NCI-H2081 treated with DMSO at 0.1 percent for 48 hours (cell line): Measurements from ENCODE around the gene THSD7B.

Experiments
- DNase-seq: peaks from one replicate; lab custom pipeline; 2025; lab: John Stamatoyannopoulos, UW

Gene THSD7B

GRCh38 chr2:137199751-137200150 is 434.4 kb downstream of the THSD7B start:
- no peak for DNase-seq

GRCh38 chr2:137202318-137202717 is 437.0 kb downstream of the THSD7B start:
- no peak for DNase-seq

DNA sequence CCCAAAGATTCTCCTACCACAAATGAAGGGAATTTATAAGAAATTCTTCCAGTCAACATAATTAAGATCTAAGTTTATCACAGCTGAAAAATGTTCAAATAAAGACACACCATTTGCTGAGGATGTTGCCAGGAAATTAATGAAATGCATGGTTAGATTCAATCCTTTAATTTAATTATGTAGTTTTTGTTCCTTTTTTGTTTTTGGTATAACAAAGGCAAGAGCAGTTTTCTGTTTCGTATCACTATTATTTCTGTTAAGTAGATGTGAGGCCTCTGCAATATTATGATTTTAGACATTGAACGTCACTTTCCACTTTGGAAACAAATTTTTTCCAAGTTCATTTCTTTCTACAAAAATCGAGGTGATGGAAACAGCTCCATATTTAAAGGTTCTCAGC is 440.0 kb downstream of the THSD7B start:
- DNase-seq, result no peak

GRCh38 chr2:137206069-137206468 is 440.7 kb downstream of the THSD7B start:
- DNase-seq, result no peak

DNA sequence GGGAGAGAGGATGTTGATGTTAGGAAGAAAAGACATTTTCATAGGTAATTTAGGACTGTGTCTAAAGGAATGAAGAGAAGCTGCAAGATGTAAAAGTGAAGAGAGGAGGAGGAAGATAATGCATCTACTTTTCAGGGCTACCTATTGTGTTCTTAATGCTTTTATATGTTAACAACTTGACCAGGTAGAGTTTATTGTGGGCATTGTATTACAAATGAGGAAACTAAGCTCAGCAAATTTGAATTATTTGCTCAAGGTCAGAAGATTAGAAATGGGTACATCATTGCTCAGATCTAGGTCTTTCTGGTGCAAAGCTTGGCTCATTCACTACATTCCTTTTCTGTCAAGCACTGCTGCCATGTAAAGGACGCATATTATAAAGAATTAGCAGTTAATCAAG is 441.7 kb downstream of the THSD7B start:
- no peak for DNase-seq

- no peak for DNase-seq
Measured at GRCh38 chr2:137208431-137208891, 443.1 kb downstream of the THSD7B start.

DNA sequence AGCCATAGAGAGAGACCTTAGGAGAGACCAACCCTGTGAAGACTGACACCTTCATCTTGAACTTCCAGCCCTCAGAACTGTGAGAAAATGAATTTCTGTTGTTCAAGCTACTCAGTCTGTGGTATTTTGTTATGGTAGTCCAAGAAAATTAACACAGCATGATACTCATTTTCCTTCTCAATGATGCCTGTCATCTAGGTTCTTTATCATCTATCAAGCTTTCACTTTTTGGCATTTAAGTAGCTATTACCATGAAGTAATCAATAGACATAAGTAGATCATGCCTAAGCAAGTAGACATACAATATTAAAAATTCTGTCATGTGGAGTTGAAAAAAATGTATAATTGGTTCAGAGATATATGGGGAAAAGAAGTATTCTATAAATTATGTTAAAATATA is 444.7 kb downstream of the THSD7B start:
- DNase-seq, result no peak

- DNase-seq, result no peak
Measured at GRCh38 chr2:137211761-137212160, 446.4 kb downstream of the THSD7B start.

GRCh38 chr2:137220438-137220993 is 455.2 kb downstream of the THSD7B start:
- no peak for DNase-seq

GRCh38 chr2:137221797-137222492 is 456.6 kb downstream of the THSD7B start:
- no peak for DNase-seq

GRCh38 chr2:137223722-137224121 is 458.4 kb downstream of the THSD7B start:
- DNase-seq, result no peak

DNA sequence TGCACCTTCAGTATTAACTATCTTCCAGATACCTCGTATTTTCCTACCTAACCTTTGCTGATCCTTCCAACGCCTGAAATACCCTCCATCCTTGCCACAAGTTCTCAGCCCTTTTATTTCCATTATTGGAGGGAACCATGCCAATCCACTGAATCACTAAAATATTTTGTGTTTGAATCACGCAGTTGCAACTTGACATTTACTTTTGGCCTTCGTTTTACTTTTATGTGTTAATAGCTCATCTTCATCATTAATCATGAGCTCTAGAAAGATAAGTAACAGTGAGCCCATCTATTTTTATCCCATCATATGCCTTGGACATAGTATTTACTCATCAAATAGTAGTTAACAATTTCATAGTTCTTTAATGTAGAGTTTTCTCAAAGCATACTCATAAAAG is 463.2 kb downstream of the THSD7B start:
- no peak for DNase-seq

DNA sequence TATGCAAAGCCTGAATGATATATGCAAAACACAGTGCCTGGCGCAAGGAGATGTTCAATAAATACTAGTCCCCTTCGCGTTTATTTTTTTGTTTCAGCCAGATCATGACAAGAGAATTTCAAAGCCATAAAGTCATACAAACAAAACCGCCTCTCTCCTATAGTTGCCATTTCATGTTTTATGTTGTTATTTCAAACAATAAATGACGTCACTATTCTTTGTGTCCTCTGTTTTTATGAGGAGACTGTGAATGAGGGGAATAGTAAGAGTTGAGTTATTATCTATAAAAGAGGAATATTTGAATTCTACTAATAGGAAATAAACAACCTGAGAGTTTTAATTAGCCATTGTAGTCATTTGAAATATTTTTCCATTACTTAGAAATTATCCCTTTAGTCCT is 464.5 kb downstream of the THSD7B start:
- no peak for DNase-seq

GRCh38 chr2:137231628-137232027 is 466.3 kb downstream of the THSD7B start:
- DNase-seq, result no peak

- no peak for DNase-seq
Measured at GRCh38 chr2:137232076-137232475, 466.7 kb downstream of the THSD7B start.

- no peak for DNase-seq
Measured at GRCh38 chr2:137233091-137233490, 467.7 kb downstream of the THSD7B start.

GRCh38 chr2:137237055-137237454 is 471.7 kb downstream of the THSD7B start:
- no peak for DNase-seq

DNA sequence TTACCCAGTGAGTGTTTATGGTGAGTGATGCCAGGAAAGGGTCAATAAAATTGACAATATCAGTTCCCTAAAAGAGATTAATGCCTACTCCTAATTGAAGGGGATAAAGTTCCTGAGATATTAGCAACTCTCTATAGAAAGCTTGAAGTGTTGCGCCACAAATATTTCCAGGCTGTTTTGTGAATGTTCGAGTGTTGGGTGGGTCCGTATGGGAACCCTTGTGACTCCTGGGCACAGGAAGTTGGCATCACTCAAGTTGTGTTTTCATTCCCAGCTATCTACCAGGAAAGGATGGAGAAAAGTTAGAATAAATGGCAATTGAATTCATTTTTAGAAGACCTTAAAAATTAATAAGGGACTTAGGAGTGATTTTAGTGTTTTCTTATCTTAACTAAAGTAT is 472.7 kb downstream of the THSD7B start:
- DNase-seq, result no peak

GRCh38 chr2:137249463-137250130 is 484.3 kb downstream of the THSD7B start:
- no peak for DNase-seq

- no peak for DNase-seq
Measured at GRCh38 chr2:137250401-137250800, 485.1 kb downstream of the THSD7B start.

DNA sequence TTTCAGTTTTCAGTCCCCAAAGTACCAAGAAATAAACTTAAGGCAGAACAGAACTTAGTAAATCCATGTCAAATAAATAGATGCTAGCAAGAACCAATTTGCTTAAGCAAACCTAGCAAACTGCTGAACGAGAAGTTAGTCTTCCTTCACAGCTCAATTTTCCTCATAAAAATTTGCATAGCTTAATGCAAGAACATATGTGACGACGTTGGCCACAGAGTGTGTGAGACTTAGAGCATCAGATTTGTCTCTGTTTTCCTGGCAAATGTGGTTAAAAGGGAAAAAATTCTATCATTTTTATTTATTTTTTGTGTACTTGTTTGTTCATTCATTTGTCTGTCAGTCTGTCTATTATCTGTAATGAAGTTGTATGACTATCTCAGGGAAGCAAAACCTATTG is 485.7 kb downstream of the THSD7B start:
- DNase-seq, result no peak

- no peak for DNase-seq
Measured at GRCh38 chr2:137252934-137253333, 487.6 kb downstream of the THSD7B start.

GRCh38 chr2:137254052-137254451 is 488.7 kb downstream of the THSD7B start:
- DNase-seq, result no peak
